Astrocyte (in vitro differentiated cells and primary cell): ENCODE measurements around the gene USP31. TPM values are rescaled to one million over a fixed set of nuclear protein-coding genes. Genes with fewer than 3 reads are reported as not detected.

Experiments used
- DNase-seq: peaks from one replicate; pipeline ENCODE4 v3.0.0-alpha.2; 2010; ENCODE audit warnings: low read depth
- FAIRE-seq: peaks from 2 replicates; lab custom pipeline; 2011; peaks lifted over from hg19 to GRCh38; lab: Jason Lieb, UNC
- H2AFZ ChIP-seq: 2 replicates; pipeline ENCODE4 v1.6.0; 2012; ENCODE audit warnings: low read depth, low read length, inconsistent platforms
- H3K27ac ChIP-seq: 2 replicates; pipeline ENCODE4 v1.5.1; 2011; ENCODE audit warnings: low read depth, low read length, inconsistent platforms
- H3K27me3 ChIP-seq: 2 replicates; pipeline ENCODE4 v1.6.0; 2011; ENCODE audit warnings: low read length, inconsistent platforms; ENCODE audit not compliant: insufficient read depth
- H3K36me3 ChIP-seq: 2 replicates; pipeline ENCODE4 v1.5.1; 2011; ENCODE audit warnings: low read length, inconsistent platforms; ENCODE audit not compliant: insufficient read depth
- H3K4me1 ChIP-seq: 2 replicates; pipeline ENCODE4 v1.5.1; 2011; ENCODE audit warnings: low read length, inconsistent platforms; ENCODE audit not compliant: insufficient read depth
- H3K4me2 ChIP-seq: 2 replicates; pipeline ENCODE4 v1.6.0; 2012; ENCODE audit warnings: low read length, inconsistent platforms
- H3K4me3 ChIP-seq: 2 replicates; pipeline ENCODE4 v1.5.1; 2011; ENCODE audit warnings: low read depth, mild to moderate bottlenecking, low read length, inconsistent platforms; ENCODE audit not compliant: insufficient read depth
- H3K79me2 ChIP-seq: 2 replicates; pipeline ENCODE4 v1.6.0; 2012; ENCODE audit warnings: mild to moderate bottlenecking, low read length, inconsistent platforms; ENCODE audit not compliant: insufficient read depth
- H3K9ac ChIP-seq: 2 replicates; pipeline ENCODE4 v1.6.0; 2012; ENCODE audit warnings: mild to moderate bottlenecking, low read length, inconsistent platforms
- H3K9me3 ChIP-seq: 2 replicates; pipeline ENCODE4 v1.5.1; 2012; ENCODE audit warnings: low read depth, mild to moderate bottlenecking, low read length, inconsistent platforms; ENCODE audit not compliant: insufficient read depth
- H4K20me1 ChIP-seq: 2 replicates; pipeline ENCODE4 v1.6.0; 2012; ENCODE audit warnings: low read length, inconsistent platforms; ENCODE audit not compliant: insufficient read depth
- H3K27ac Mint-ChIP-seq: one replicate; pipeline ENCODE4 v1.8.0; 2021; ENCODE audit warnings: mild to moderate bottlenecking, mixed read lengths; ENCODE audit not compliant: unreplicated experiment
- H3K27me3 Mint-ChIP-seq: one replicate; pipeline ENCODE4 v1.8.0; 2021; ENCODE audit warnings: low read depth, mixed read lengths; ENCODE audit not compliant: unreplicated experiment
- H3K36me3 Mint-ChIP-seq: one replicate; pipeline ENCODE4 v1.8.0; 2021; ENCODE audit warnings: low read depth, mixed read lengths; ENCODE audit not compliant: unreplicated experiment
- H3K4me1 Mint-ChIP-seq: one replicate; pipeline ENCODE4 v1.8.0; 2021; ENCODE audit warnings: low read depth, mixed read lengths; ENCODE audit not compliant: unreplicated experiment
- H3K4me3 Mint-ChIP-seq: one replicate; pipeline ENCODE4 v1.8.0; 2021; ENCODE audit warnings: mild to moderate bottlenecking, moderate library complexity, mixed read lengths; ENCODE audit not compliant: unreplicated experiment
- H3K9me3 Mint-ChIP-seq: one replicate; pipeline ENCODE4 v1.8.0; 2021; ENCODE audit warnings: mild to moderate bottlenecking, mixed read lengths; ENCODE audit not compliant: unreplicated experiment
- CTCF ChIP-seq: IDR thresholded peaks from 2 replicates; pipeline ENCODE4 v1.5.1; 2011; ENCODE audit warnings: low read depth, mild to moderate bottlenecking, inconsistent platforms, low read length, moderate library complexity; ENCODE audit not compliant: insufficient read depth
- EZH2 ChIP-seq: IDR thresholded peaks from 2 replicates; pipeline ENCODE4 v1.6.1; 2012; ENCODE audit warnings: mild to moderate bottlenecking, low read length, inconsistent platforms; ENCODE audit not compliant: insufficient read depth
- total RNA-seq: library from RNA; stranded (reverse); gene quantifications from 2 replicates; pipeline ENCODE4 v1.2.1, GENCODE V29; 2021

The USP31 gene
- total RNA-seq, 1 donor from 2014 or later: 9.4 TPM

DNA sequence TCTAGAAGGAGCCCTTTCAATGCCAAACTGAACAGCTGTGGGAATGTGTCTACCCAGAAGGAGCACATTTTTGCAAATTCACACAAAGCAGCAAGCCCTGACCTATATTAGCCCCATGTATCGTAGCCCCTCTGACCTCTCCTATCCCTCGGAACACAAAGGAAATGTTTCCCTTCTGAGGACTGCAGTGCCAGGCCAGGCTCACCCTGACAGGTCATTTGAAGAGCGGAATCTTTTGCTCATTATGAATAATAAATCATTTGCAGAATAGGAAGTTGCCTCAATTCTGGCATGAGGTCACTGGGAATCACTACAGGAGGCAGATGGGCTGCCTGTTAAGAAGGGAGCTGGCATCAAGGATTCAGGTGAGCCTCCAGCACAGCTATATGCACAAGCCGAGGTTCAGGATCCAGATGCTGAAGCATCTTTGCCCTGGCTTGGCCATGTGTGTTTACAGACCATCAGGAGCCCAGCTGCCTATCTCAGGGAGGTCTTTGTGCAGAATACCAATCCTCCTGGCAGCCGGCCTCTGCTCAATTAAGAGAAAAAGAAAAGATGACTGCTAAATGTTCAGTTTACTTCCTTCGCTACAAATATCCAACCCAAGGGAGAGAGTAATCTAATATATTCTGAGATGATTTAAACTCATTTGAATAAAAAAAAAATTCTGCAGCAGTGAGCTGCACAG, 119.4 kb downstream of the USP31 start:
- no peak overlapping the region for H3K4me2 ChIP-seq
- Mint-ChIP-seq H3K4me3 (no peak overlapping the region), H3K27ac (no peak overlapping the region), H3K9me3 (peaks cover 2% of the 10 kb centered on the region), H3K36me3 (no peaks in the 10 kb centered on the region), H3K27me3 (peaks cover 24% of the 10 kb centered on the region), H3K4me1 (no peaks in the 10 kb centered on the region)
- no peaks in the 10 kb centered on the region for H3K4me1 ChIP-seq
- no peaks in the 10 kb centered on the region for H4K20me1 ChIP-seq
- FAIRE-seq: no peak
- no peak overlapping the region for H3K4me3 ChIP-seq
- H3K27me3 ChIP-seq: no peaks in the 10 kb centered on the region
- H3K36me3 ChIP-seq: no peaks in the 10 kb centered on the region
- no peak overlapping the region for H3K9ac ChIP-seq
- H3K9me3 ChIP-seq: no peaks in the 10 kb centered on the region
- DNase-seq: no peak
- no peaks in the 10 kb centered on the region for H3K79me2 ChIP-seq
- TF ChIP-seq EZH2: no peak
- TF ChIP-seq CTCF: no peak
- no peak overlapping the region for H3K27ac ChIP-seq
- H2AFZ ChIP-seq: no peak overlapping the region

DNA sequence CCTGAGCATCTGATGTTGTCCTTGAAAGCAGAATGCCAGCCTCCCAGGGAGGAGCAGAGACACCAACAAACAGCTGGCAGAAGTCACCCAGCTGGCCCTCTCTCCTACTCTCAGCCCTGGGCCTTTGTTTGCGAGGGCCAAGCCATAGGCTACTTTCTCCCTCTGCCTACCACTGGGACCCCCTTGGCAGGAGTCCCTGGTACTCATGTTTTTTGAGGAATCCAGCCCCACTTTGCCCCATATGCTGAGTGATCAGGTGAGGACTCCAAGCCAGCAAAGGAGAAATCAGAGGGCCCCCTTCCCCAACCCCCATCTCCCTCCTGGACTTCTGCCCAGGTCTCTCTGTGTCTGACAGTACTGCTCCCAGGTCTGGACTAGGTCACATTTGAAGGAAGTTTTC, 121.9 kb downstream of the USP31 start:
- H3K4me3 Mint-ChIP-seq: no peak overlapping the region
- H3K9ac ChIP-seq: no peak overlapping the region
- H3K27me3 Mint-ChIP-seq: peaks cover 27% of the 10 kb centered on the region
- no peaks in the 10 kb centered on the region for H3K79me2 ChIP-seq
- no peaks in the 10 kb centered on the region for H3K9me3 ChIP-seq
- TF ChIP-seq CTCF (no peak), EZH2 (no peak)
- H3K27ac Mint-ChIP-seq: no peak overlapping the region
- DNase-seq (no peak), FAIRE-seq (no peak)
- no peaks in the 10 kb centered on the region for H3K27me3 ChIP-seq
- H4K20me1 ChIP-seq: no peaks in the 10 kb centered on the region
- no peak overlapping the region for H3K27ac ChIP-seq
- no peaks in the 10 kb centered on the region for H3K36me3 Mint-ChIP-seq
- no peak overlapping the region for H3K4me2 ChIP-seq
- H2AFZ ChIP-seq: no peak overlapping the region
- no peaks in the 10 kb centered on the region for H3K36me3 ChIP-seq
- no peaks in the 10 kb centered on the region for H3K9me3 Mint-ChIP-seq
- H3K4me1 ChIP-seq: no peaks in the 10 kb centered on the region
- no peak overlapping the region for H3K4me3 ChIP-seq
- H3K4me1 Mint-ChIP-seq: no peaks in the 10 kb centered on the region

DNA sequence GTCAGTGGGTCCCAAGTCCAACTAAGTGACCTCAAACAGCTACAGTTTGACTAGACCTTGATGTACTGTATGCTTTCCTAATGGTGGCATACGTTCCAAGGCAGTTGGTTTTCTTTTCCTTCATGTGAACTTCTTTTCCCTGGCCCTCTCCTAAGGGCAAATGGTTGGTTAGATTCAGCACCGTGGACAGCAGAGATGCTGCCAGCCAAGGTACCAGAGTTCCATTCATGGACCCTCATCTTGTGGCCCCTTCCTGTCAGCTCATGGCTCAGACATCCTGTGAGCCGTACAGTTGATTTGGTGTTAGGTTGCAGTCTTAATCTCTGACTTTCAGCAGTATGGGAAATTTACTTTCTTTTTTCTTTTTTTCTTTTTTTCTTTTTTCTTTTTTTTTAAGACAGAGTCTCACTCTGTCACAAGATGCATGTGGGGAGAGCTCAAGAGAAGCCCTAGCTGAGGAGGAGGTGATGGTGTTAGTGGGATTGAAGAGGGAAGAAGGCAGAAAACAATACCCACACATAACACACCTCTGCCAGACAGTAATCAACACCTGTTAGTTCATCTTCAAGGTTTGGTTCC, 122.4 kb downstream of the USP31 start:
- DNase-seq: peak; percentile 9
- H3K9me3 ChIP-seq: no peaks in the 10 kb centered on the region
- TF ChIP-seq EZH2 (no peak), CTCF (no peak)
- H2AFZ ChIP-seq: no peak overlapping the region
- H3K79me2 ChIP-seq: no peaks in the 10 kb centered on the region
- Mint-ChIP-seq H3K4me3 (no peak overlapping the region), H3K27me3 (peaks cover 28% of the 10 kb centered on the region), H3K9me3 (no peaks in the 10 kb centered on the region), H3K36me3 (no peaks in the 10 kb centered on the region), H3K27ac (no peak overlapping the region), H3K4me1 (no peaks in the 10 kb centered on the region)
- H4K20me1 ChIP-seq: no peaks in the 10 kb centered on the region
- H3K27ac ChIP-seq: no peak overlapping the region
- no peak overlapping the region for H3K4me3 ChIP-seq
- no peaks in the 10 kb centered on the region for H3K27me3 ChIP-seq
- no peak for FAIRE-seq
- H3K36me3 ChIP-seq: no peaks in the 10 kb centered on the region
- no peak overlapping the region for H3K4me2 ChIP-seq
- no peaks in the 10 kb centered on the region for H3K4me1 ChIP-seq
- H3K9ac ChIP-seq: no peak overlapping the region
